CD4-positive, alpha-beta T cell treated with Interleukin-4 for 4 hours (primary cell): ENCODE data around the gene KCNQ2.
"Not testable (repeated sequence)": the region's sequence is repeated elsewhere in the genome, so short reads cannot be mapped to it uniquely, and the experiment has no call there.

Experiments used
- DNase-seq: peaks from one replicate; pipeline ENCODE4 v3.0.0-alpha.2; 2020

Gene KCNQ2

GRCh38 chr20:63471981-63472831 lies at the start of gene KCNQ2:
Gene KCNQ2 (minus strand): TSS chr20:63472655. CDS start chr20:63472463, 192 bp downstream.
- no peak for DNase-seq

DNA sequence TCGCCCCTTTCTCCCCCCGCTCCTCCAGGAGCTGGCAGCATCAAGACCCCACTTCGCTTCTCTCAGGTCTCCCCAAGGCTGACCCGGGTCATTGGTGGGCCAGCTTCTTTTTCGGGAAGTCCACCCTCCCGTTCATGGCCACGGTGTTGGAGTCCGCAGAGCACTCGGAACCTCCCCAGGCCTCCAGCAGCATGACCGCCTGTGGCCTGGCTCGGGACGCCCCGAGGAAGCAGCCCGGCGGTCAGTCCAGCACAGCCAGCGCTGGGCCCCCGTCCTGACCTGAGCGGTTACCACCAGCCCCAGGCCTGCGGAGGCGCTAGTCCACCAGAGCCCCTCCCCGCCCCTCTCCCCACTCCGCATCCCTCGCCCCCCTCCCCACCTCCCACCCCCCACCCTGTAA lies 49.1 kb upstream of the KCNQ2 start:
- DNase-seq, result no peak

DNA sequence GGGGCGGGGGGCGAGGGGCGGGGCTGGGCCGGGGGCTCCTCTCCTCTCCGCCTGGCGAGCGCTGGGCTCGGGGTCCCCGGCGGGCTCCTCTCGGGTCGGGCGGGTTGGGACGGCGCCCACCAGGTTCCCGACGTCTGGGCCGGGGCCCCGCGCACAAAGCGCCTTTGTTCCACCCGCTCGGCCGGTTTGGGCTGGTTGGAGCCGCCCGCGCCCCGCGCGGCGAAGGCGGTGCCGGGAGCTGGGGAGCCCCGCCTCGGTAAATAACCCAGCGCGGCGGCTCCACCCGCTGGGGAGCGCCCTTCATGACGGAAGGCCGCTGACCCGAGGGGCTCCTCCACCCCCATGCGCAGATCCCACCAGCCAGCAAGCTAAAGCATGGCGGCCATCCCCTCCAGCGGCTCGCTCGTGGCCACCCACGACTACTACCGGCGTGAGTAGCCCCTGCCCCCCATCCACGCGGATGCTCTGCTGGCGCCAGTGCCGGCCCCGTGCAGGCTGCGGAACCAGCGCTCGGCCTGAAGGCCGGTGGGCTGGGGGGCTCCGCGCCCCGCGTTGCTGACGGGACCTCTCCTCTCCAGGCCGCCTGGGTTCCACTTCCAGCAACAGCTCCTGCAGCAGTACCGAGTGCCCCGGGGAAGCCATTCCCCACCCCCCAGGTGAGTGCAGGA lies 48.6 kb upstream of the KCNQ2 start:
- DNase-seq, result peak; percentile 58

DNA sequence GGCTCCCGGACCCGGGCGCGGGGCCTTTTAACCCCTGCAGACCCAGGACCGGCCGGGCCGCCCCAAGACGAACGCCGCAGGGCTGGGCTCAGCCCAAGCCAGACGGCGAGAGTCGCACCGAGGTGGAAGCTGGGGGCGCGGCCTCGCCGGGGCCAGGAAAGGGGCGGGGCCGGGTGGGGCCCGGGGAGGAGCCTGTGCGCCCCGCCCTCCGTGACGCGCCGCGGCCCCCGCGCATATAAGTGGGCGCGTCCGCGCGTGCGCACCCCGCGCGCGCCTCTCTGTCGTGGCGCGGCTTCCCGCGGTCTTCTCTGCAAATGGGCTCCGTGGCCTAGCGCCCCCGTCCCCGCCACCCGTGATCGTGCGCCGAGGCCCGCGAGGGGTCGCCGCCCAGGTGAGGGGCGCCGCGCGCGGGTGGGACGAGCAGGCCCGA lies 48.1 kb upstream of the KCNQ2 start, which contains the start of gene PPDPF:
Gene PPDPF, plus strand, starts transcription at position 262 of the 430 bp plus-strand sequence. CDS start 544 bp downstream, outside the sequence.
- peak; percentile 75 for DNase-seq

- peak; percentile 64 for DNase-seq
These were observed 47.4 kb upstream of the KCNQ2 start for GRCh38 chr20:63519668-63520503.

DNA sequence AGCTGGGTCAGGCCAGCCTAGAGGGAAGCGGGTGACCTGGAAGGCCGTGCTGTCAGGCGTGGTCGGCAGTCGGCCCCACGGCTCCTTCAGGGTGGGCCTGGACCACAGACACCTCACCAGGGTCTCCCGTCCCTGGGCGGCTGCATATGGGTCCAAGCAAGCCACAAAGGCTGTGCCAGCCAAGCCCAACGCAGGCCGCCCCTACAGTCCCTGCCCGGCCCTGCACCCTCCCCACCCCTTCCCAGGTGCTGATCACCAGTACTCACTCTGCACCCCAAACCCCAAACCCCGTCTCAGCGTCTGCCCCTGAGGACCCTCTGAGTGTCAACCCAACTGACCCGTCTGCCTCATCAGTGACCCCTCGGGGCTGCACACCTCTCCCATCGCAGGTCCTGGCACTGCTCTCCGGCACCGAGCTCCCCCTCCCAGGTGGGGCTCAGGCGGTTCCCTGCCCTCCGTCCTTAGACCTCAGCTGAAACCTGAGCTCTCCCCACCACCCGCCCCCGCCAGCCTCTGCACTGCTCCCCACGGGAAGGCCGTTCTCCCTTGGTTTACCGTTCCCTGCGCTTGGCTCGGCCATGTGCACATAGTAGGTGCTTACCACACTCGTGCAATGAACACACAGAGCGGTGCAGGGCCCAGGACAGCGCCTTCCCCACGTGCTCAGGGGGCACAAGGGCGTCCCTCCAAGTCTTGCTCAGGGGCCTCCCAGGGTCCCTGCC lies 46.7 kb upstream of the KCNQ2 start:
- no peak for DNase-seq

GRCh38 chr20:63518351-63518861 lies 46.0 kb upstream of the KCNQ2 start:
- DNase-seq, result no peak

GRCh38 chr20:63517376-63518309 lies 45.2 kb upstream of the KCNQ2 start:
- DNase-seq, result no peak

DNA sequence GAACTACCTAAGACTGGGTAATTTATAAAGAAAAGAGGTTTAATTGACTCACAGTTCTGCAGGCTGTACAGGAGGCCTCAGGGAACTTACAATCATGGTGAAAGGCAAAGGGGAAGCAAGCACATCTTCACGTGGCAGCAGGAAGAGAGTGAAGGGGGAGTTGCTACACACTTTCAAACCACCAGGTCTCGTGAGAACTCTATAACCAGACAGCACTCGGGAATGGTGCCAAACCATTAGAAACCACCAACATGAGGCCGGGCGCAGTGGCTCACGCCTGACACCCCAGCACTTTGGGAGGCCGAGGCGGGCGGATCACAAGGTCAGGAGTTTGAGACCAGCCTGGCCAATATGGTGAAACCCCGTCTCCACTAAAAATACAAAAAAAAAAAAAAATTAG lies 42.1 kb upstream of the KCNQ2 start:
- DNase-seq, result not testable (repeated sequence)

DNA sequence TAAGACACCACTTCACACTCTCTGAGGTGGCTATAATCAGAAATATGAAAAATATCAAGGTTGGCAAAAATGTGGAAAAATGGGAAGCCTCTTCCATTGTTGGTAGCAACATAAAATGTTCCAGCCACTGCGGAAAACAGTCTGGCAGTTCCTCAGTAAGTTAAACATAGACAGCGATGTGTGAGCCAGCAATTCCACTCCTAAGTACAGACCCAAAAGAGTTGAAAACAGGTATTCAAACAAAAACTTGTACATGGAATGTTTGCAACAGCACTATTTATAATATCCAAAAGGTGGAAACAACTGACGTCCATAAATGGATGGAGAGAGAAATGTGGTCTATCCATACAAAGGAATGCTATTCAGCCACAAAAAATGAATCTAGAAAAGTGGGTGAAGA lies 40.8 kb upstream of the KCNQ2 start:
- DNase-seq, result no peak

- no peak for DNase-seq
These were observed 36.7 kb upstream of the KCNQ2 start for GRCh38 chr20:63509088-63509564.

DNA sequence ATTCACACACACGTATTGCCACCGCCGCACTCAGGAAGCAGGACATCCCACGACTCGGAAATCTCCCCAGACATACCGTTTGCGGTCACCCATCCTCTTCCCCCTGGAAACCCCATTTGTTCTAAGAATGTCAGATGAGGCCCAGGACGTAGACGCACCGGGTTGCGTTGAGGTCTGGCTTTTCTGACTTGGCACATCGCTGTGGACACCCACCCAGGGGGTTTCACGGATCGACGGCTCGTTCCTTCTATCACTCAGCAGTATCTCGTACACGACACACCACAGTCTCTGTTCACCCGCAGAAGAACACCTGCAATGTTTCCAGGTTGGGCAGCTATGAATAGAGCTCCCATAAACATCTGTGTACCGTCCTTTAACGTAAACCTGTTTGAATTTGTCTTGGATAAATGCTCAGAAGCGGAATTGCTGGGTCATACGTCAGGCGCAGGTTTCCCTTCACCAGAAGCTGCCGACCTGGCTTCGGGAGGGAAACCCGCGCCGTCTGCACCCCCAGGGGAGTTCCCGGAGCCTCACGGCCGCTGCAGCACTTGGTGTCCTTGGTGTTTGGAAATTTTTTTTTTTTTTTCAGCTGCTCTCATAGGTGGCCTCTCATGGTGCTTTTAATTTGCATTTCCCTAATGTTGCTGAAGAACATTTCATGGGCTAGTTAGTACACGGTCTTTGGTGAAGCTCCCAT lies 35.8 kb upstream of the KCNQ2 start:
- DNase-seq, result no peak

- DNase-seq, result no peak
These were observed 34.8 kb upstream of the KCNQ2 start for GRCh38 chr20:63507083-63507743.

- DNase-seq, result no peak
These were observed 33.3 kb upstream of the KCNQ2 start for GRCh38 chr20:63505723-63506122.

DNA sequence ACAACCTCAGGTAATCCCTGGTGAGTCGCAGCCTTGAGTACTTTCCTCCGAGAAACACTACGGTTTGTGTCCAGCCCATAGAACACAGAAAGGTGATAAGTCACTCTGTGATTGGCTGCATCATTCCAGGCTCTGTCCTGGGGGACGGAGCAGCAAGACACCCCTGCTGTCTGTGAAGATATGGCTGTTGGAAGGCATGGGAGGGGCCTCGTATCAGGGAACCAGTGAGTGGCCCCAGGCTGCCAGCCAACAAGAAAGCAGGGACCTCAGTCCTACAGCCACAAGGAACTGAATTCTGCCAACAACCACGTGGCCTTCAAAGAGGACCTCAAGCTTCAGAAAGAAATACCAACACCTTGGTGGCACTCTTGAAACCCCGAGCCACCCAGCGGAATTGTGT lies 32.8 kb upstream of the KCNQ2 start:
- DNase-seq, result no peak

DNA sequence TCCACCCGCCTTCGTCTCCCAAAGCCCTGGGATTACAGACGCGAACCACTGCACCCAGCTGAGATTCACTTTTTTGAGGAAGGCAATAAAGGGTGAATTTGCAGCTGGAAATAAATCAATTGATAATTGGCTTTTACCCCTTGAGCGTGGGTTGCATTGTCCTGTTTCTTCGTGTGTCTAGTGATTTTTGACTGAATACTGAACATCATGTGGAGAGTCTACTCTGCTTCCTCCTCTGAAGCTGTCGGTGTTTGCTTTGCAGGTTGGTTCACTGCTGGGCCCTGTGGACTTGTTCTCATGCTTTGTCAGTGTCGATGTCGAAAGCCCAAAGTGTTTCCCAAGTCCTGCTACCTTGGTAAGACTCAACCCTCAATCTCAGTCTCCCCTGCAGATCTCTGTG lies 32.2 kb upstream of the KCNQ2 start:
- DNase-seq, result no peak

DNA sequence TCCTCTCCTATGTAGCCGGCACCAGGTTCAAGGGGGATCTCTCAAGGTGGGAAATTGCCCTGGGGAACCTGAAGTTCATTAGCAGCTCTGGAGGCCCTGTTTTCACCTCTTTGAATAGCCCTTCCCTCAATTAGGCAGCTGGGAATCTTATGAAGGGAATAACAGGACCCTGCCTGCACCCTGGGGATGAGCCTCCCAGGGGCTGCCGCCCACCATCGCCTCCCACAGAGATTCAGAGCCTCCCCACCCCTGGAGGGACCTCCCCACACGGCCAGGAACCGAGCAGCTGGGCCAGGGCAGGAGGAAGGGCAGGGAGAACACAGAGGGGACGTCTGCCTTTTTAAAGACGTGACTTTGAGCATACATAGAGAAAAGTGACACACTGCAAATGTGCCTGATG lies 31.1 kb upstream of the KCNQ2 start:
- no peak for DNase-seq

GRCh38 chr20:63502671-63503172 lies 30.3 kb upstream of the KCNQ2 start:
- no peak for DNase-seq
